ENCODE measurements around the gene OGDHL.
"Not testable (repeated sequence)": the region's sequence is repeated elsewhere in the genome, so short reads cannot be mapped to it uniquely, and the experiment has no call there.

OGDHL gene

GRCh38 chr10:49761789-49762565, at the start of gene OGDHL:
OGDHL (minus strand) TSS chr10:49762323; CDS start chr10:49758592, 3,731 bp downstream.
- DNase-seq (ENCODE audit: low read depth, low spot score) = no peak

GRCh38 chr10:49803988-49804387, 41.9 kb upstream of the OGDHL start:
- DNase-seq (ENCODE audit: low read depth, low spot score) = no peak

- DNase-seq (ENCODE audit: low read depth, low spot score) = no peak
Observed at GRCh38 chr10:49798275-49798674, 36.2 kb upstream of the OGDHL start.

GRCh38 chr10:49791100-49791499, 29.0 kb upstream of the OGDHL start:
- no peak for DNase-seq (ENCODE audit: low read depth, low spot score)

GRCh38 chr10:49784681-49785080, 22.6 kb upstream of the OGDHL start:
- DNase-seq (ENCODE audit: low read depth, low spot score) = no peak

- DNase-seq (ENCODE audit: low read depth, low spot score) = no peak
Observed at GRCh38 chr10:49783645-49784044, 21.5 kb upstream of the OGDHL start.

- DNase-seq (ENCODE audit: low read depth, low spot score) = no peak
Observed at GRCh38 chr10:49781247-49781646, 19.1 kb upstream of the OGDHL start.

GRCh38 chr10:49778197-49778596, 16.1 kb upstream of the OGDHL start:
- no peak for DNase-seq (ENCODE audit: low read depth, low spot score)

GRCh38 chr10:49776851-49777250, 14.7 kb upstream of the OGDHL start:
- no peak for DNase-seq (ENCODE audit: low read depth, low spot score)

GRCh38 chr10:49775014-49775413, 12.9 kb upstream of the OGDHL start:
- no peak for DNase-seq (ENCODE audit: low read depth, low spot score)

- not testable (repeated sequence) for DNase-seq (ENCODE audit: low read depth, low spot score)
Observed at GRCh38 chr10:49772944-49773343, 10.8 kb upstream of the OGDHL start.

- not testable (repeated sequence) for DNase-seq (ENCODE audit: low read depth, low spot score)
Observed at GRCh38 chr10:49771046-49771445, 8.9 kb upstream of the OGDHL start.

- no peak for DNase-seq (ENCODE audit: low read depth, low spot score)
Observed at GRCh38 chr10:49769692-49770091, 7.6 kb upstream of the OGDHL start.

GRCh38 chr10:49768731-49769130, 6.6 kb upstream of the OGDHL start:
- no peak for DNase-seq (ENCODE audit: low read depth, low spot score)

GRCh38 chr10:49768329-49768728, 6.2 kb upstream of the OGDHL start:
- DNase-seq (ENCODE audit: low read depth, low spot score) = no peak

GRCh38 chr10:49767752-49768151, 5.6 kb upstream of the OGDHL start:
- no peak for DNase-seq (ENCODE audit: low read depth, low spot score)

GRCh38 chr10:49766484-49766883, 4.4 kb upstream of the OGDHL start:
- DNase-seq (ENCODE audit: low read depth, low spot score) = no peak

- DNase-seq (ENCODE audit: low read depth, low spot score) = no peak
Observed at GRCh38 chr10:49762566-49762877, 399 bp upstream of the OGDHL start.

GRCh38 chr10:49761201-49761788, 828 bp downstream of the OGDHL start:
- DNase-seq (ENCODE audit: low read depth, low spot score) = no peak

GRCh38 chr10:49760789-49761188, 1.3 kb downstream of the OGDHL start:
- DNase-seq (ENCODE audit: low read depth, low spot score) = no peak

- DNase-seq (ENCODE audit: low read depth, low spot score) = no peak
Observed at GRCh38 chr10:49759787-49760551, 2.2 kb downstream of the OGDHL start.

- no peak for DNase-seq (ENCODE audit: low read depth, low spot score)
Observed at GRCh38 chr10:49758249-49758930, 3.7 kb downstream of the OGDHL start.
